Gastrocnemius medialis (tissue), 4 donors: ENCODE results near the gene CSPG5. TPM values are rescaled to one million over a fixed set of nuclear protein-coding genes. Genes with fewer than 3 reads are reported as not detected.

Experiments used
- ATAC-seq, 2 donors: fragments of 150-250 bp; one replicate each; pipeline ENCODE4 v1.9.1; 2016
- DNase-seq, 2 donors: peaks; one replicate each; pipeline ENCODE4 v3.0.0-alpha.2; 2019
- H3K27ac ChIP-seq, 4 donors: fragments of 200-600 bp; sonication (generic); 1 replicate in 1 of 4; 2 replicates in 3 of 4; pipeline ENCODE4 v1.5.1; 2016 to 2018; ENCODE audit warnings: mild to moderate bottlenecking in 2 of 4, moderate library complexity in 1 of 4
- H3K27me3 ChIP-seq, 3 donors: fragments of 200-600 bp; sonication (generic) in 2 of 3; 1 replicate in 1 of 3; 2 replicates in 2 of 3; pipeline versions ENCODE4 v1.5.1 to v1.6.0; 2016 to 2019; ENCODE audit warnings: mild to moderate bottlenecking in 1 of 3, moderate library complexity in 1 of 3
- H3K36me3 ChIP-seq, 2 donors: fragments of 200-600 bp; sonication (generic) in 1 of 2; one replicate each; pipeline ENCODE4 v1.5.1; 2017 to 2018
- H3K4me1 ChIP-seq, 2 donors: fragments of 200-600 bp; sonication (generic) in 1 of 2; one replicate each; pipeline ENCODE4 v1.5.1; 2016 to 2017; ENCODE audit warnings: mild to moderate bottlenecking in 2 of 2
- H3K4me3 ChIP-seq, 4 donors: fragments of 200-600 bp; sonication (generic) in 3 of 4; 1 replicate in 1 of 4; 2 replicates in 3 of 4; pipeline ENCODE4 v1.5.1; 2016 to 2019; ENCODE audit warnings: mild to moderate bottlenecking in 2 of 4
- H3K9me3 ChIP-seq, 3 donors: fragments of 200-600 bp; sonication (generic) in 2 of 3; 1 replicate in 1 of 3; 2 replicates in 2 of 3; pipeline ENCODE4 v1.5.1; 2016 to 2019
- CTCF ChIP-seq, 5 experiments: fragments of 450-650 bp in 3 of 5; fragments of 200-600 bp in 2 of 5; sonication (generic) in 2 of 5; IDR thresholded peaks in 4 of 5; conservative IDR thresholded peaks in 1 of 5; 1 replicate in 4 of 5; 2 replicates in 1 of 5; pipeline ENCODE4 v1.5.1; 2016 to 2019; ENCODE audit warnings: antibody characterized with exemption in 5 of 5, mild to moderate bottlenecking in 3 of 5, moderate library complexity in 3 of 5
- POLR2A ChIP-seq, 2 donors: fragments of 450-650 bp; IDR thresholded peaks; one replicate each; pipeline ENCODE4 v1.6.1; 2017; ENCODE audit warnings: antibody characterized with exemption in 2 of 2, mild to moderate bottlenecking in 2 of 2, moderate library complexity in 2 of 2
- in situ Hi-C, 4 donors: fragments of 200-750 bp; cut with MboI; loops; one replicate each; pipeline versions ENCODE4 v1.15.0 to v1.8.0; 2017; ENCODE audit warnings: low sequenced_read_pairs in 4 of 4
- intact Hi-C: fragments of 100-400 bp; cut with DNase I; formaldehyde crosslinking; loops from one replicate; pipeline ENCODE4 v1.15.1; 2023; ENCODE audit warnings: low total_unique reads
- total RNA-seq, 4 donors: library from RNA; depleted of rRNA; stranded (reverse); fragments of >200 nt; gene quantifications; one replicate each; pipeline versions ENCODE4 v1.1.0 to v1.2.3, GENCODE V29; 2016

The CSPG5 gene
- total RNA-seq, 4 donors from 2014 or later: 0.16 to 0.87 (median 0.29) TPM

- DNase-seq (no peak), ATAC-seq (no peak)
- Histone ChIP-seq H3K4me3 (no peak overlapping the region), H3K4me1 (no peaks in the 10 kb centered on the region), H3K36me3 (no peaks in the 10 kb centered on the region), H3K9me3 (no peaks in the 10 kb centered on the region), H3K27me3 (no peaks in the 10 kb centered on the region), H3K27ac (no peak overlapping the region)
- in situ Hi-C loops: no loop called here
- TF ChIP-seq CTCF (IDR thresholded peaks at IDR 0.05 in 4 of 5, conservative IDR thresholded peaks at IDR 0.05 in 1 of 5) (no peak), POLR2A (IDR thresholded peaks at IDR 0.05) (no peak)
- intact Hi-C loops: no loop called here
Observed at GRCh38 chr3:47566667-47567066, 12.0 kb downstream of the CSPG5 start.

GRCh38 chr3:47565734-47566550, 12.7 kb downstream of the CSPG5 start:
- in situ Hi-C loops: no loop called here
- Histone ChIP-seq H3K27me3 (no peaks in the 10 kb centered on the region), H3K36me3 (no peaks in the 10 kb centered on the region), H3K4me1 (no peaks in the 10 kb centered on the region), H3K4me3 (no peak overlapping the region), H3K27ac (no peak overlapping the region), H3K9me3 (no peaks in the 10 kb centered on the region)
- no peak for DNase-seq
- TF ChIP-seq POLR2A (IDR thresholded peaks at IDR 0.05): no peak
- no peak for TF ChIP-seq CTCF (IDR thresholded peaks at IDR 0.05 in 4 of 5, conservative IDR thresholded peaks at IDR 0.05 in 1 of 5)
- intact Hi-C loops: no loop called here
- no peak for ATAC-seq

GRCh38 chr3:47556351-47556750, 22.3 kb downstream of the CSPG5 start:
- TF ChIP-seq CTCF (IDR thresholded peaks at IDR 0.05 in 4 of 5, conservative IDR thresholded peaks at IDR 0.05 in 1 of 5): no peak
- no peak for TF ChIP-seq POLR2A (IDR thresholded peaks at IDR 0.05)
- Histone ChIP-seq H3K27me3 (no peaks in the 10 kb centered on the region), H3K27ac (no peak overlapping the region), H3K9me3 (no peaks in the 10 kb centered on the region), H3K4me1 (no peaks in the 10 kb centered on the region), H3K4me3 (no peak overlapping the region), H3K36me3 (no peaks in the 10 kb centered on the region)
- in situ Hi-C loops: no loop called here
- ATAC-seq (no peak), DNase-seq (no peak)
- intact Hi-C loops: no loop called here

GRCh38 chr3:47554335-47554734, 24.3 kb downstream of the CSPG5 start:
- no peak overlapping the region for H3K27ac ChIP-seq
- H3K4me1 ChIP-seq: no peaks in the 10 kb centered on the region
- H3K9me3 ChIP-seq: no peaks in the 10 kb centered on the region
- intact Hi-C loops: no loop called here
- DNase-seq (no peak), ATAC-seq (no peak)
- no peaks in the 10 kb centered on the region for H3K36me3 ChIP-seq
- no peak for TF ChIP-seq POLR2A (IDR thresholded peaks at IDR 0.05)
- in situ Hi-C loops: no loop called here
- no peak overlapping the region for H3K4me3 ChIP-seq
- no peaks in the 10 kb centered on the region for H3K27me3 ChIP-seq

- no peak for TF ChIP-seq CTCF (IDR thresholded peaks at IDR 0.05 in 4 of 5, conservative IDR thresholded peaks at IDR 0.05 in 1 of 5)
- no peak for TF ChIP-seq POLR2A (IDR thresholded peaks at IDR 0.05)
- Histone ChIP-seq H3K36me3 (no peaks in the 10 kb centered on the region), H3K27me3 (no peaks in the 10 kb centered on the region), H3K9me3 (no peaks in the 10 kb centered on the region), H3K4me3 (no peak overlapping the region), H3K27ac (no peak overlapping the region), H3K4me1 (no peaks in the 10 kb centered on the region)
- DNase-seq (no peak), ATAC-seq (no peak)
- in situ Hi-C loops (no loop called here), intact Hi-C loops (no loop called here)
Observed at GRCh38 chr3:47553407-47553806, 25.3 kb downstream of the CSPG5 start.
